ENCODE data around the gene PSMD11.

Gene PSMD11

DNA sequence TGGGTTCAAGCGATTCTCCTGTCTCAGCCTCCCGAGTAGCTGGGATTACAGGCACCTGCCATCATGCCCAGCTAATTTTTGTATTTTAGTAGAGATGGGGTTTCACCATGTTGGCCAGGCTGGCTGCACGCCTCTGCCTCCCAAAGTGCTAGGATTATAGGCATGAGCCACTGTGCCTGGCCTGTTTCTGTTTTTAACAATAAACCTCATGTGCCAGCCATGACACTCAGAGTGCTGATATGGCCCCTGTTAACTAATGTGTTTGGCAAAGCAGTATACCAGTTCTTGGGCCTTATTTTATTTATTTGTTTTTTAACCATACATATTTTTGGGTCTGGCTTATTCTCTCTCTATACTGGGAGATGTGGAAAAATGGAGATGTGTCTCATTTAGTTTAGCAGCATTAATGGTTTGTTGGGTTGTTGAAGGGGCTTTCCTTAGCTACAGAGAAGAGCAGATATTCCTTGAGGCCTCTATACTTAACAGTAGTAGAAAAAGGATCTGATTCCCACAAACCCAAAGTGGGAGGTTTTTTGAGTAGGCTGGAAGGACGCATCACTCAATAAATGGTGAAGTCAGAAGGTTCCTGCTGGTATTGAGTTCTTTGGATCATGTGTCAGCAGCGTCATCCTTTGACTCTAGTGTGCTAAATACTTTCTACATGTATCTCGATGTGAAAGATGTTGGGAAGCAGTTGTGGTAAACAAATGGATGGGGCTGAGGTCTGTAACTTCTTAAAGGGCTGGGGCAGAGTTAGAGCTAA lies 26.3 kb downstream of the PSMD11 start:
- DNase-seq, result no peak

DNA sequence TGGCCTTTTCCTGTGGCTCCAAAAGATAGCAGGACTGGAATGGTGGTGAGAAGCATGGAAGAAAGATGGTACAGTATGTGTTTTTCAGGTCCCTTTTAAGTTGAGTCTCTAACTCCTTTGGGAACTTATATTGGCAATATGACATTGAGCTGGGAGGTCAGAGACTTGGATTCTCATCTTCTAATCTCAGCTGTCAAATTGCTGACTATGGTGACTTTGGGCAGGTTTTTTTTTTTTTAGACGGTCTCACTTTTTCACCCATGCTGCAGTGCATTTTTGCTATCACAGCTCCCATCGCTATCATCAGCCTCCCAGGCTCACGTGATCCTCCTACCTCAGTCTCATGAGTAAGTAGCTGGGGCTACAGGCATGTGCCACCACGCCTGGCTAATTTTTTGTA lies 27.3 kb downstream of the PSMD11 start:
- DNase-seq, result no peak

- no peak for DNase-seq
Observed at GRCh38 chr17:32475258-32475657, 30.9 kb downstream of the PSMD11 start.

- DNase-seq, result no peak
Observed at GRCh38 chr17:32477220-32477619, 32.9 kb downstream of the PSMD11 start.

DNA sequence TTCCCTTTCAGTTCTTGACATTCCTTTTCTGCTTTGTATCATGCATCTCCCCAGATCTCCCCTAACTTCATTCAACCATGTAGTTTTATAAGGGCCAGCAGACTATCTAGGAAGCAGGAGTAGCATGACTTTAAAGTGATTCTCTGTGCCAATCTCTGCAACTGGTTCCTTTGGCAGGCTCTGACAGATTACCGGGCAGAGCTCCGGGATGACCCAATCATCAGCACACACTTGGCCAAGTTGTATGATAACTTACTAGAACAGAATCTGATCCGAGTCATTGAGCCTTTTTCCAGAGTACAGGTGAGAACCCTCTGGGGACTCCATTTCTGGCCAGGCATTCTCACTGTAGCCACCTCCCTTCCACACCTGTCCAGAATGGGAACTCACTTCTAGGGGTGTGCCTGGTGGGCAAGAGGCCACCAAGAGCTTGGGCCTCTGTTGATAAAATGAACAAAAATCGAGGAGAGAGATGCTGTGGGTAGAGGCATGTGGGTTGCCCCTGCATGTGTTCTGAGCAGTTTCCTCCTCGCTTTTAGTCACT lies 34.8 kb downstream of the PSMD11 start:
- DNase-seq, result no peak

- DNase-seq, result no peak
Observed at GRCh38 chr17:32481193-32481592, 36.9 kb downstream of the PSMD11 start.

GRCh38 chr17:32482568-32483320 lies 38.4 kb downstream of the PSMD11 start:
- no peak for DNase-seq

DNA sequence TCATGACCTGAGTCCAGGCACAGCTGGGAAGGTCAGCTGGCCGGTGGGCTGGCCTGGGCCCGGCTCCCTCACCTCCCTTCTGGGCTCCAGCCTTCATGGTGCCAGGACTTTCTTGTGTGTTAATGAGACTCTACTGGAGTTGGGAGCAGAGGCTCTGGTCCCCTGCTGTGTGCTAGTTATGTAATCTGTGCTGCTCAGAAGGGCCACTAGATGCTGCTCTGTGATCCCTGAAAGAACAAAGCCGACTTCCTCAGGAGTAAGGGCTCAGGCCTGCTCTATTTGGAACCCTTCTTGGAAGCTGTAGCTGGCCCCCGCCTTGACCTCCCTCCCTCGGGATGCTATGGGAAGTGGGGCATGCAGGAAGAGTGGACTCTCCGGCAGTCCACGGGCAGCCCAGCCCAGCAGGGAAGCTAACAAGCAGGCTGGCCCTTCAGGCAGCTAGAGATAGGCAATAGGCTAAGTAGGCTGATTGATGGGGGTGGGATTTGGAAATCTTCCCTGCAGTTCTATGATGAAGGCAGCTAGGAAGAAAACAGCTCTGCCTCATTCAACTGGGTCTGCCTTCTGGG lies 39.2 kb downstream of the PSMD11 start:
- peak; percentile 42 for DNase-seq

- no peak for DNase-seq
Observed at GRCh38 chr17:32484041-32484461, 39.7 kb downstream of the PSMD11 start.

- DNase-seq, result no peak
Observed at GRCh38 chr17:32484628-32485027, 40.3 kb downstream of the PSMD11 start.

- no peak for DNase-seq
Observed at GRCh38 chr17:32485261-32486110, 41.2 kb downstream of the PSMD11 start.

DNA sequence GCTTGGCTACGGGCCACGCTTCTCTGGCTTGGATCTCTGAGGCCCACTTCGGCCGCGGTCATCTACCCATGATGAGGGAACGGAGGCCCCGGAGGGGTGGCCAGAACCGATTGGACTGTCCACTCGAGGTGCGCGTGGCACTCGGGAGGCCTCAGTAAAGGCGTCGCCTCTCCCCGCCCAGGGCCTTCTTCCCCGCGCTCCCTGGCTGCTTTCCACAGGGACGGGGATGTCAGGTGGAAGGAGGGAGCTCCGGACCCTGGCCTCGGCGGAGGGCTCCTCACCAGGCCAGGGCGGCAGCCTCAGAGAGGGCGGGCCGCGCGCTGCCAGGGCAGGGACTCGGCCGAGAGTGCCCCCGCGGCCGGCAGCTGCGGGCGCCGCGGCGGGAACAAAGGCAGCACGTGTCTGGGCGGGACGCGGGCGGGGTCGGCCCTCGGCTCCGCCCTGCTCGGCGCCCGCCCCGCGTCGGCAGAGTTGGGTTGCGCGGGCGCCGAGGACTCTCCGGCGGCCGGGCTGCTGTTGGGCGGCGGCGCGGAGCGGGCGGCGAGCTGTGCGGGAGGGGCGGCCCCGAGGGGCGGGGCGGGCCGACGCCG lies 41.9 kb downstream of the PSMD11 start:
- DNase-seq, result peak; percentile 21

GRCh38 chr17:32486701-32487472 lies 42.6 kb downstream of the PSMD11 start, which contains the start of gene CDK5R1:
Gene CDK5R1 (plus strand): TSS chr17:32486993. CDS start chr17:32487621, 628 bp downstream.
- no peak for DNase-seq

DNA sequence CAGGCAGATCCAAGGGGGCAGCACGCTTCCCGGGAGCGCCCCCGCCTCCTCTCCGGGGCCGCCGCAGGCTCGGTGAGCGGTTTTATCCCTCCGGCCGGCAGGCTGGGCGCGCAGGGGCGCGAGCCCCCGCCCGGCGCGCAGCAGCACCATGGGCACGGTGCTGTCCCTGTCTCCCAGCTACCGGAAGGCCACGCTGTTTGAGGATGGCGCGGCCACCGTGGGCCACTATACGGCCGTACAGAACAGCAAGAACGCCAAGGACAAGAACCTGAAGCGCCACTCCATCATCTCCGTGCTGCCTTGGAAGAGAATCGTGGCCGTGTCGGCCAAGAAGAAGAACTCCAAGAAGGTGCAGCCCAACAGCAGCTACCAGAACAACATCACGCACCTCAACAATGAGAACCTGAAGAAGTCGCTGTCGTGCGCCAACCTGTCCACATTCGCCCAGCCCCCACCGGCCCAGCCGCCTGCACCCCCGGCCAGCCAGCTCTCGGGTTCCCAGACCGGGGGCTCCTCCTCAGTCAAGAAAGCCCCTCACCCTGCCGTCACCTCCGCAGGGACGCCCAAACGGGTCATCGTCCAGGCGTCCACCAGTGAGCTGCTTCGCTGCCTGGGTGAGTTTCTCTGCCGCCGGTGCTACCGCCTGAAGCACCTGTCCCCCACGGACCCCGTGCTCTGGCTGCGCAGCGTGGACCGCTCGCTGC lies 43.3 kb downstream of the PSMD11 start:
- DNase-seq, result no peak

DNA sequence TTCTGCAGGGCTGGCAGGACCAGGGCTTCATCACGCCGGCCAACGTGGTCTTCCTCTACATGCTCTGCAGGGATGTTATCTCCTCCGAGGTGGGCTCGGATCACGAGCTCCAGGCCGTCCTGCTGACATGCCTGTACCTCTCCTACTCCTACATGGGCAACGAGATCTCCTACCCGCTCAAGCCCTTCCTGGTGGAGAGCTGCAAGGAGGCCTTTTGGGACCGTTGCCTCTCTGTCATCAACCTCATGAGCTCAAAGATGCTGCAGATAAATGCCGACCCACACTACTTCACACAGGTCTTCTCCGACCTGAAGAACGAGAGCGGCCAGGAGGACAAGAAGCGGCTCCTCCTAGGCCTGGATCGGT lies 43.9 kb downstream of the PSMD11 start:
- DNase-seq, result no peak

- no peak for DNase-seq
Observed at GRCh38 chr17:32488604-32489180, 44.4 kb downstream of the PSMD11 start.

DNA sequence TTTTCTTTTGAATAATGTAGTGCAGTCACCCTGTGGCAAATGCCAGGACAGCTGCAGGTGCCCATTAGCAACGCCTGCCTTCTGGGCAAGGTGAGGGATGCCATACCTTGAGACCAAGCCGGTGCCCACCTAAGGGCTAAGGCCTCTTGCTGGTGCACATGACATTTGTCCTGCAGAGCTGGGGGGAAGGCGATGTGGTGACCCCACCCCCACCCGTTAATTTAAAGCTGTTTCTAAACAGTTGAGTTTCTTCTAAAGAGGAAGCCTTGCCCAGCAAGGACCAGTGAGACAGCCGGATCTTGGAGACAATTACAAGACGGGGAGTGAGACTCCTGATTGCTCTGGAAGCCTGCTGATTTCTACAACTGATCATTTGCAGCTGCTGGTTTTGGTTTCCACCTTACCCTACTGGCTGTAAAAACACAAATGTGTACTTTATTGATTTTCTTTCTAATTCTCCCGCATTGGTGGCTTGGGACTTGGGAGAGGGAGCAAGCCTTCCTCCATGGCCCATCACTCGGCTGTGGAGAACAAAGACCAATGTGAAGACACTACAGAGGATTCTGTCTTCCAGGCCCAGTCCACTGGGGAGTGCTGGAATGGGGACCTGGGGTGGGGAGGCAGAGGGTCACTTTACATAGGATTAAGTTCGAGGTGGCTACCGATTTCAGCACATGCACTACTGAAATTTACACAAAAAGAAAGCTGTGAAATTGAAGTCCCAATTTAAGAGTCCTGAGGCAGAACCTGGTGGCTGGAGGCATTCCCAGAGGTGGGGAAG lies 45.2 kb downstream of the PSMD11 start:
- DNase-seq, result no peak

DNA sequence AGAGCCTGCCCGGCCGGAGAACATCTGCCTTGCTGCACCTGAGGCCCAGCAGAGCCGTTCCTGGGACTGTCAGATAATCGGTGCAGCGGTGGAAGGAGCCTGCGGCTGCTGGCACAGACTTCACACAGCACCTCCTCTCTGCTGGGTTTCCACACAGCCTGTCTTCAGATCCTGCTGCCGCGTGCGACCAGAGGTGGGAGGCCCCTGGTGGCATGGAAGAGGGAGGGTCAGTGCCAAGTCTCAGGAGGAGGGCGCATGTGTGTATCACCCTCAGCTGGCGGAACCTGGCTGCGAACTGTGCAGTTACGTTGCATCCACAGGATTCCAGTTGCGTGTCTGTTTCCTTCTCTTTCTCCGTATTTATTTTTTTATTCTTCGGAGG lies 45.8 kb downstream of the PSMD11 start:
- no peak for DNase-seq

DNA sequence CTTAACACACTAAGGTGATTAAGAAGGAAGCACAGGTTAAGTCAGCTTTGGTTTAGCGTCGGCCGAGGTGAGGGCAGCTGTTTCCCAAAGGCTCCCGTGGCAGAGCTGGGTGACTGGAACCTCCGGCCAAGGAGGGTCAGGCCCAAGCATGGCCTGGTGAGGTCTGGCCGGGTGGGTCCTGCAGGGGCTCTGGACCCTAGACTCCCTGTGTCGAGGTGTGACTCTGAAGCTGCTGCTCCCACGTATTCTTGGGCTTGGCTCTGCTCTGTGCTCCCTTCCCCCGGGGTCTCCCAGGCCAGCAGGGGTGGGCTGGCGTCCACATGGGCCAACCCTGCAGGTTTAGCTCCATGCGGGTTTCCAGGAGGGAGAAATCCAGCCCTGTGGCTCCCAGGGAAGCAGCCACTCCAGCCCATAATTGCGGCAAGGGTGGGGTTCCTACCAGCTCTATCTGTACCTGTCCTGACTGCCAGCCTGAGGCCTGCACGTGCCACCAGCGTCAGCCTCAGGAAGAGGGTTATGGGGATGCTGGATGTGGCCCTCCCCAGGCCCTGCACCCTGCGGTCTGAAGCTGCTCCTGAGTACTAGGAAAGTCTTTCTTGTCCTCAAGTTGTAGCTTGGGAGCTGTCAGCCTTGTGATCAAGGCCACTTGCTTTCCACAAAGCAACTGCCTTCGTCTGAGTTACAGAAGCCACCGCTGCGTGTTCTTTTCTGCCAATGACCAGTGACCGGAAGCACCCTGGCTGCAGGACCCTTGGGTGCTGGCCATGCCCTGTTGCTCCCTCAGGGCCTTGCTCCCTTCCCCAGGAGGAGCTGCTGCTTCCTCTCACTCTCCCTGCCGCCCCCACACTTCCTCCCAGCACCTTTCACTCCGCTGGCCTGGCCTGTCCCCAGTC lies 47.3 kb downstream of the PSMD11 start:
- no peak for DNase-seq
